HG02870 (cell line): Measurements from ENCODE around the gene PPP2R2B.
"Not testable (repeated sequence)": the region's sequence is repeated elsewhere in the genome, so short reads cannot be mapped to it uniquely, and the experiment has no call there.

ENCODE experiments used
- ATAC-seq: cut with Tn5 transposase; IDR thresholded peaks from one replicate; pipeline ENCODE4 v1.9.1; 2021; ENCODE audit warnings: mild to moderate bottlenecking, moderate library complexity; ENCODE audit not compliant: unreplicated experiment

Gene PPP2R2B

GRCh38 chr5:146623666-146624065, 254.9 kb downstream of the PPP2R2B start:
- no peak for ATAC-seq

GRCh38 chr5:146623009-146623408, 255.5 kb downstream of the PPP2R2B start:
- ATAC-seq = no peak

GRCh38 chr5:146622391-146622790, 256.2 kb downstream of the PPP2R2B start:
- ATAC-seq = no peak

- no peak for ATAC-seq
Measured at GRCh38 chr5:146620669-146621051, 257.9 kb downstream of the PPP2R2B start.

- no peak for ATAC-seq
Measured at GRCh38 chr5:146620031-146620668, 258.4 kb downstream of the PPP2R2B start.

- no peak for ATAC-seq
Measured at GRCh38 chr5:146618434-146618833, 260.1 kb downstream of the PPP2R2B start.

GRCh38 chr5:146609731-146610130, 268.8 kb downstream of the PPP2R2B start:
- ATAC-seq = not testable (repeated sequence)

GRCh38 chr5:146607659-146608332, 270.8 kb downstream of the PPP2R2B start:
- ATAC-seq = no peak

- no peak for ATAC-seq
Measured at GRCh38 chr5:146606893-146607292, 271.7 kb downstream of the PPP2R2B start.

- ATAC-seq = no peak
Measured at GRCh38 chr5:146600376-146600775, 278.2 kb downstream of the PPP2R2B start.

GRCh38 chr5:146599261-146599660, 279.3 kb downstream of the PPP2R2B start:
- ATAC-seq = no peak

- ATAC-seq = no peak
Measured at GRCh38 chr5:146595088-146595487, 283.5 kb downstream of the PPP2R2B start.

GRCh38 chr5:146592352-146592751, 286.2 kb downstream of the PPP2R2B start:
- ATAC-seq = no peak

GRCh38 chr5:146589028-146589345, 289.6 kb downstream of the PPP2R2B start:
- no peak for ATAC-seq

GRCh38 chr5:146588331-146589027, 290.1 kb downstream of the PPP2R2B start:
- ATAC-seq = no peak

GRCh38 chr5:146586752-146587151, 291.8 kb downstream of the PPP2R2B start:
- no peak for ATAC-seq

GRCh38 chr5:146584750-146585149, 293.8 kb downstream of the PPP2R2B start:
- ATAC-seq = no peak

- no peak for ATAC-seq
Measured at GRCh38 chr5:146582051-146582596, 296.4 kb downstream of the PPP2R2B start.

- ATAC-seq = no peak
Measured at GRCh38 chr5:146580237-146580636, 298.3 kb downstream of the PPP2R2B start.

GRCh38 chr5:146574713-146575112, 303.8 kb downstream of the PPP2R2B start:
- no peak for ATAC-seq

GRCh38 chr5:146568161-146568560, 310.4 kb downstream of the PPP2R2B start:
- no peak for ATAC-seq
